Breast epithelium (tissue), 3 donors: ENCODE data around the gene AMOTL1.

ENCODE experiments used
- POLR2A ChIP-seq: fragments of 450-650 bp; IDR thresholded peaks from one replicate; pipeline ENCODE4 v1.6.1; 2016; ENCODE audit warnings: antibody characterized with exemption, mild to moderate bottlenecking, moderate library complexity
- POLR2AphosphoS5 ChIP-seq, 3 donors: sonication (generic); formaldehyde crosslinking; IDR thresholded peaks; one replicate each; pipeline ENCODE4 v1.6.1; 2017; ENCODE audit warnings: antibody characterized with exemption in 3 of 3
- TF ChIP-seq, protein P1 (sequence below), 3 donors: fragments of 450-650 bp; IDR thresholded peaks; one replicate each; pipeline ENCODE4 v1.5.1; 2016 to 2017; ENCODE audit warnings: antibody characterized with exemption in 3 of 3, mild to moderate bottlenecking in 3 of 3, moderate library complexity in 3 of 3

DNA sequence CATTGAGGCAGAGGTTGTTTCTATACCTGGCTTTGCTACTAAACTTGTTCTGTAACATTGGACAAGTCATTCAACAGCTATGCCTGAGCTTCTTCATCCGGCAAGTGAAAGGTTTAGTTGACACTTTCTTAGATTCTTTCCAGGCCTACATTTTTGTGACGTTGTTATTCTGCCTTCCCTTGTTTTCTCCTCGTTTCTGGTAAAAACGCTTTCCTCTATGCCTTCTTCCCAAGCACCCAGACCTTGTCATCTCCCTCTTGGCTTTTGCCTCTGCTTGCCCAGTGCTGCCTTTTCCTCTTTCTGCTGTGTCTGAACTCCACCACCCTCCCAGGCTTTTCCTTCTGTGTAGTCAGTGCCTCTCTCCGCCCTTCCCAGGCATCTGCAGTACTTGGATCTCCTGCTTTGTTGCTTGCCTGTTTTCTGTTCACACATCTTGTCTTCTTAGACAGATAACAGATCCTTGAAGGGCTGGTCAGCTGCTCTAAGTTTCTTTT lies 1.4 kb upstream of the AMOTL1 start:
- TF ChIP-seq, protein P1, sequence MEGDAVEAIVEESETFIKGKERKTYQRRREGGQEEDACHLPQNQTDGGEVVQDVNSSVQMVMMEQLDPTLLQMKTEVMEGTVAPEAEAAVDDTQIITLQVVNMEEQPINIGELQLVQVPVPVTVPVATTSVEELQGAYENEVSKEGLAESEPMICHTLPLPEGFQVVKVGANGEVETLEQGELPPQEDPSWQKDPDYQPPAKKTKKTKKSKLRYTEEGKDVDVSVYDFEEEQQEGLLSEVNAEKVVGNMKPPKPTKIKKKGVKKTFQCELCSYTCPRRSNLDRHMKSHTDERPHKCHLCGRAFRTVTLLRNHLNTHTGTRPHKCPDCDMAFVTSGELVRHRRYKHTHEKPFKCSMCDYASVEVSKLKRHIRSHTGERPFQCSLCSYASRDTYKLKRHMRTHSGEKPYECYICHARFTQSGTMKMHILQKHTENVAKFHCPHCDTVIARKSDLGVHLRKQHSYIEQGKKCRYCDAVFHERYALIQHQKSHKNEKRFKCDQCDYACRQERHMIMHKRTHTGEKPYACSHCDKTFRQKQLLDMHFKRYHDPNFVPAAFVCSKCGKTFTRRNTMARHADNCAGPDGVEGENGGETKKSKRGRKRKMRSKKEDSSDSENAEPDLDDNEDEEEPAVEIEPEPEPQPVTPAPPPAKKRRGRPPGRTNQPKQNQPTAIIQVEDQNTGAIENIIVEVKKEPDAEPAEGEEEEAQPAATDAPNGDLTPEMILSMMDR (IDR thresholded peaks at IDR 0.05) = no peak
- TF ChIP-seq POLR2A (no peak), POLR2AphosphoS5 (IDR thresholded peaks at IDR 0.05) (no peak)
